ENCODE results near the gene NTM.

Gene NTM

GRCh38 chr11:131522851-131523250, 152.4 kb downstream of the NTM start:
- no peak overlapping the region for H3K4me3 ChIP-seq (ENCODE audit: low read depth, low read length, poor library complexity, severe bottlenecking)
- no peak overlapping the region for H3K9ac ChIP-seq (ENCODE audit: low read length)
- no peak overlapping the region for H3K4me2 ChIP-seq (ENCODE audit: low read length)
- no peak overlapping the region for H3K27ac ChIP-seq (ENCODE audit: low read depth, low read length, poor library complexity, severe bottlenecking)
- H3K9me3 ChIP-seq (ENCODE audit: low read length): no peaks in the 10 kb centered on the region
- no peaks in the 10 kb centered on the region for H3K79me2 ChIP-seq (ENCODE audit: insufficient read depth, low read length)
- H2AFZ ChIP-seq (ENCODE audit: low read length): no peak overlapping the region
- H4K20me1 ChIP-seq (ENCODE audit: insufficient read depth, low read length): no peaks in the 10 kb centered on the region
- no peaks in the 10 kb centered on the region for H3K9me2 ChIP-seq (ENCODE audit: low read depth, low read length)
- no peaks in the 10 kb centered on the region for H3K36me3 ChIP-seq (ENCODE audit: insufficient read depth, low read length)
- H3K4me1 ChIP-seq (ENCODE audit: insufficient read depth, low read length, severe bottlenecking): no peaks in the 10 kb centered on the region
- no peaks in the 10 kb centered on the region for H3F3A ChIP-seq (ENCODE audit: insufficient read depth, low read length)
- H3K27me3 ChIP-seq (ENCODE audit: insufficient read depth, low read length): no peaks in the 10 kb centered on the region
- TF ChIP-seq EZH2 (IDR thresholded peaks at IDR 0.05; ENCODE audit: borderline replicate concordance, low read length): no peak
- no peak for TF ChIP-seq CTCF (IDR thresholded peaks at IDR 0.05; ENCODE audit: low read length)

GRCh38 chr11:131530407-131530806, 160.0 kb downstream of the NTM start:
- Histone ChIP-seq H3K4me2 (ENCODE audit: low read length) (no peak overlapping the region), H3K9me3 (ENCODE audit: low read length) (no peaks in the 10 kb centered on the region), H3K4me3 (ENCODE audit: low read depth, low read length, poor library complexity, severe bottlenecking) (no peak overlapping the region), H3K4me1 (ENCODE audit: insufficient read depth, low read length, severe bottlenecking) (no peaks in the 10 kb centered on the region), H3K79me2 (ENCODE audit: insufficient read depth, low read length) (no peaks in the 10 kb centered on the region), H3K9ac (ENCODE audit: low read length) (no peak overlapping the region), H3F3A (ENCODE audit: insufficient read depth, low read length) (no peaks in the 10 kb centered on the region), H3K27me3 (ENCODE audit: insufficient read depth, low read length) (no peaks in the 10 kb centered on the region), H3K36me3 (ENCODE audit: insufficient read depth, low read length) (no peaks in the 10 kb centered on the region), H2AFZ (ENCODE audit: low read length) (no peak overlapping the region), H3K9me2 (ENCODE audit: low read depth, low read length) (no peaks in the 10 kb centered on the region), H4K20me1 (ENCODE audit: insufficient read depth, low read length) (no peaks in the 10 kb centered on the region), H3K27ac (ENCODE audit: low read depth, low read length, poor library complexity, severe bottlenecking) (no peak overlapping the region)
- TF ChIP-seq CTCF (IDR thresholded peaks at IDR 0.05; ENCODE audit: low read length) (no peak), EZH2 (IDR thresholded peaks at IDR 0.05; ENCODE audit: borderline replicate concordance, low read length) (no peak)

- Histone ChIP-seq H3K27ac (ENCODE audit: low read depth, low read length, poor library complexity, severe bottlenecking) (no peak overlapping the region), H3K9me3 (ENCODE audit: low read length) (no peaks in the 10 kb centered on the region), H3K4me3 (ENCODE audit: low read depth, low read length, poor library complexity, severe bottlenecking) (no peak overlapping the region), H3K4me1 (ENCODE audit: insufficient read depth, low read length, severe bottlenecking) (no peaks in the 10 kb centered on the region), H3K27me3 (ENCODE audit: insufficient read depth, low read length) (no peaks in the 10 kb centered on the region), H4K20me1 (ENCODE audit: insufficient read depth, low read length) (no peaks in the 10 kb centered on the region), H3K36me3 (ENCODE audit: insufficient read depth, low read length) (no peaks in the 10 kb centered on the region), H3K4me2 (ENCODE audit: low read length) (no peak overlapping the region), H3K9ac (ENCODE audit: low read length) (no peak overlapping the region), H2AFZ (ENCODE audit: low read length) (no peak overlapping the region), H3F3A (ENCODE audit: insufficient read depth, low read length) (no peaks in the 10 kb centered on the region), H3K79me2 (ENCODE audit: insufficient read depth, low read length) (no peaks in the 10 kb centered on the region), H3K9me2 (ENCODE audit: low read depth, low read length) (no peaks in the 10 kb centered on the region)
- TF ChIP-seq CTCF (IDR thresholded peaks at IDR 0.05; ENCODE audit: low read length) (no peak), EZH2 (IDR thresholded peaks at IDR 0.05; ENCODE audit: borderline replicate concordance, low read length) (no peak)
Observed at GRCh38 chr11:131533149-131533548, 162.7 kb downstream of the NTM start.

All from OCI-LY1 (cell line).